Osteoblast (primary cell): ENCODE data around the gene NEU3. TPM values are rescaled to one million over a fixed set of nuclear protein-coding genes. Genes with fewer than 3 reads are reported as not detected.
A peak's percentile ranks its signal among the peaks of the same experiment; 100 is the strongest.

ENCODE experiments used
- DNase-seq: peaks from one replicate; pipeline ENCODE4 v3.0.0; 2011; ENCODE audit warnings: low spot score, mixed read lengths; ENCODE audit not compliant: insufficient read length; ENCODE audit errors: missing footprints
- H2AFZ ChIP-seq: 2 replicates; pipeline ENCODE4 v1.6.0; 2011; ENCODE audit warnings: mild to moderate bottlenecking, low read length
- H3K27ac ChIP-seq: 2 replicates; pipeline ENCODE4 v1.5.1; 2011; ENCODE audit warnings: mild to moderate bottlenecking, low read depth, low read length, moderate library complexity
- H3K27me3 ChIP-seq: 2 replicates; pipeline ENCODE4 v1.6.0; 2012; ENCODE audit warnings: mild to moderate bottlenecking, control low read depth, inconsistent platforms, low read length, moderate library complexity; ENCODE audit not compliant: insufficient read depth
- H3K36me3 ChIP-seq: 2 replicates; pipeline ENCODE4 v1.5.1; 2011; ENCODE audit warnings: mild to moderate bottlenecking, low read length, control low read depth, moderate library complexity; ENCODE audit not compliant: insufficient read depth
- H3K4me1 ChIP-seq: 2 replicates; pipeline ENCODE4 v1.5.1; 2011; ENCODE audit warnings: mild to moderate bottlenecking, low read length, control low read depth, moderate library complexity; ENCODE audit not compliant: insufficient read depth
- H3K4me2 ChIP-seq: 2 replicates; pipeline ENCODE4 v1.6.0; 2011; ENCODE audit warnings: mild to moderate bottlenecking, low read length; ENCODE audit not compliant: insufficient read depth
- H3K4me3 ChIP-seq: fragments of 200-600 bp; sonication (generic); 3 replicates; pipeline ENCODE4 v1.5.1; 2012; ENCODE audit warnings: mild to moderate bottlenecking, low read length, inconsistent platforms; ENCODE audit not compliant: insufficient read depth
- H3K79me2 ChIP-seq: 2 replicates; pipeline ENCODE4 v1.6.0; 2012; ENCODE audit warnings: mild to moderate bottlenecking, low read length, control low read depth, inconsistent platforms; ENCODE audit not compliant: insufficient read depth
- H3K9me3 ChIP-seq: 2 replicates; pipeline ENCODE4 v1.5.1; 2011; ENCODE audit warnings: low read depth, low read length, control low read depth
- H4K20me1 ChIP-seq: 2 replicates; pipeline ENCODE4 v1.6.0; 2012; ENCODE audit warnings: mild to moderate bottlenecking, low read length, control low read depth; ENCODE audit not compliant: insufficient read depth
- total RNA-seq: library from RNA; depleted of rRNA; stranded (reverse); fragments of >200 nt; gene quantifications from 2 replicates; pipeline ENCODE4 v1.2.3, GENCODE V29; 2012
- TF ChIP-seq, protein P1 (sequence below): IDR thresholded peaks from 2 replicates; pipeline ENCODE4 v1.5.1; 2011; ENCODE audit warnings: mild to moderate bottlenecking, low read depth, low read length, moderate library complexity; ENCODE audit errors: extremely low read depth

The NEU3 gene
- total RNA-seq, 1 donor: 6.9 TPM

DNA sequence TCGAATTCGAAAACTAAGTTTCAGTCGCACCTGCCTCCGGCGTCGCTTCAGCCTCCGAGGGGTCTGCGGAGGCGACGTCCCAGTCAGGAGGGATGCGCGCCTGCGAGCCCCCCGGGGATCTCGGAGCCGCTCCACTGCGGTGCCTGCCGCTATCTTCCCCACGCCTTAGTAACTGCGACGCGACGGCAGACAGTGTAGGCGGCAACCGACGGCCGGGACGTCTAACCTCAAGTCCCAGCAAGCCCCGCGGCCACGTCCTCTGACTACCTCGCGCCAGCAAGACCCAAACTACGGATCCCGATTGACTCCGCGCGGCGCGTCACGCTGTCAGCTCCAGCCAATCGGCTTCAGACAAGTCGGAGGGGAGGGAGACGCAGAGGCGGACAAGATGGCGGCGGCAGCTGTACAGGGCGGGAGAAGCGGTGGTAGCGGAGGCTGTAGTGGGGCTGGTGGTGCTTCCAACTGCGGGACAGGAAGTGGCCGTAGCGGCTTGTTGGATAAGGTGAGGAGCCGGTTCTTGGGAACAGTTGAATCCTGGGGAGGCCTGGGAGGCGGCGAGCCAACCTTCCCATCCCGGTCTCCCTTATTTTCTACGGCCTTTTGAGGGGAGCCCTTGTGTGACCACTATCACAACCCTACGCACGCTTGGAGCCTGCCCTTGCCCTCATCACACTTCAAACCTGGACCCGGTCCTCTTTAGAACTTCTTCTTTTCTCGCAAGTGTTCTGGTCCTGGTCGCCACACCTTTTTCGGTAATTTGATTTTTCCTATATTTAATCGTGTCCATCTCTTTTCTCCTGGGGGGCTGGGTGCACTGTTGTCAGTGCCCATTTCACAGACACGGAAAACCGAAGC lies 39.6 kb upstream of the NEU3 start, which contains the start of the genes SPCS2 and XRRA1:
SPCS2 (plus strand) TSS at position 369 of the 855 bp plus-strand sequence; CDS start at position 389, 20 bp downstream.
XRRA1 (minus strand) TSS at position 194 of the 855 bp plus-strand sequence. CDS start 8,213 bp downstream, outside the sequence.
- peak within 1 kb of the TSS; percentile 96 for H3K27ac ChIP-seq
- peaks cover 64% of the 10 kb centered on the region for H3K79me2 ChIP-seq
- DNase-seq: peak; percentile 95
- H3K4me2 ChIP-seq: peak within 1 kb of the TSS; percentile 84
- peak within 1 kb of the TSS; percentile 85 for H3K4me3 ChIP-seq
- no peaks in the 10 kb centered on the region for H3K9me3 ChIP-seq
- H4K20me1 ChIP-seq: peaks cover 35% of the 10 kb centered on the region
- TF ChIP-seq, protein P1, sequence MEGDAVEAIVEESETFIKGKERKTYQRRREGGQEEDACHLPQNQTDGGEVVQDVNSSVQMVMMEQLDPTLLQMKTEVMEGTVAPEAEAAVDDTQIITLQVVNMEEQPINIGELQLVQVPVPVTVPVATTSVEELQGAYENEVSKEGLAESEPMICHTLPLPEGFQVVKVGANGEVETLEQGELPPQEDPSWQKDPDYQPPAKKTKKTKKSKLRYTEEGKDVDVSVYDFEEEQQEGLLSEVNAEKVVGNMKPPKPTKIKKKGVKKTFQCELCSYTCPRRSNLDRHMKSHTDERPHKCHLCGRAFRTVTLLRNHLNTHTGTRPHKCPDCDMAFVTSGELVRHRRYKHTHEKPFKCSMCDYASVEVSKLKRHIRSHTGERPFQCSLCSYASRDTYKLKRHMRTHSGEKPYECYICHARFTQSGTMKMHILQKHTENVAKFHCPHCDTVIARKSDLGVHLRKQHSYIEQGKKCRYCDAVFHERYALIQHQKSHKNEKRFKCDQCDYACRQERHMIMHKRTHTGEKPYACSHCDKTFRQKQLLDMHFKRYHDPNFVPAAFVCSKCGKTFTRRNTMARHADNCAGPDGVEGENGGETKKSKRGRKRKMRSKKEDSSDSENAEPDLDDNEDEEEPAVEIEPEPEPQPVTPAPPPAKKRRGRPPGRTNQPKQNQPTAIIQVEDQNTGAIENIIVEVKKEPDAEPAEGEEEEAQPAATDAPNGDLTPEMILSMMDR: no peak
- peak within 1 kb of the TSS; percentile 95 for H2AFZ ChIP-seq
- H3K36me3 ChIP-seq: peaks cover 2% of the 10 kb centered on the region
- no peaks in the 10 kb centered on the region for H3K27me3 ChIP-seq
- H3K4me1 ChIP-seq: peaks cover 21% of the 10 kb centered on the region

DNA sequence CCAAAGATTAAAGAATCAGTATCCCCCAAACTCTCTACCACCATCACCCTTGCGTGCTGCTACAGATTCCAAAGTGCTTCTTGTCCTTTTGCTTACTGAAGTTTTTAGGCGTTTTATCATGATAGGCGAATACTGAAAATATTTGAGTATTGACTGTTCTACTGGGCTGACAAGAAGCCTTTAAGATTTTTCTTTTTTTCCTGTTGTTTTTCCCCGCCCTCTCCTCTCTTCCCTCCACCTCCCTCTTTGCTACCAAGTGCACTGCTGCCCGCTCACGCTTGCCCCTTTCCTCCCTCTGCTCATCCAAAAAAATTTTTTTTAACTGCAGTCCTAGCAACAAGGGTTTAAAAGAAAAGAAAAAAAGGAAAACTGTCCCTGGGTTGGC lies 39.0 kb upstream of the NEU3 start:
- no peak for DNase-seq
- Histone ChIP-seq H3K27ac (peak overlapping the region; percentile 96), H3K4me3 (peak overlapping the region; percentile 85), H2AFZ (peak overlapping the region; percentile 91), H3K4me2 (peak overlapping the region; percentile 84), H4K20me1 (peaks cover 38% of the 10 kb centered on the region), H3K36me3 (peaks cover 5% of the 10 kb centered on the region), H3K27me3 (no peaks in the 10 kb centered on the region), H3K9me3 (no peaks in the 10 kb centered on the region), H3K79me2 (peaks cover 70% of the 10 kb centered on the region), H3K4me1 (peaks cover 18% of the 10 kb centered on the region)
- TF ChIP-seq, protein P1: no peak

DNA sequence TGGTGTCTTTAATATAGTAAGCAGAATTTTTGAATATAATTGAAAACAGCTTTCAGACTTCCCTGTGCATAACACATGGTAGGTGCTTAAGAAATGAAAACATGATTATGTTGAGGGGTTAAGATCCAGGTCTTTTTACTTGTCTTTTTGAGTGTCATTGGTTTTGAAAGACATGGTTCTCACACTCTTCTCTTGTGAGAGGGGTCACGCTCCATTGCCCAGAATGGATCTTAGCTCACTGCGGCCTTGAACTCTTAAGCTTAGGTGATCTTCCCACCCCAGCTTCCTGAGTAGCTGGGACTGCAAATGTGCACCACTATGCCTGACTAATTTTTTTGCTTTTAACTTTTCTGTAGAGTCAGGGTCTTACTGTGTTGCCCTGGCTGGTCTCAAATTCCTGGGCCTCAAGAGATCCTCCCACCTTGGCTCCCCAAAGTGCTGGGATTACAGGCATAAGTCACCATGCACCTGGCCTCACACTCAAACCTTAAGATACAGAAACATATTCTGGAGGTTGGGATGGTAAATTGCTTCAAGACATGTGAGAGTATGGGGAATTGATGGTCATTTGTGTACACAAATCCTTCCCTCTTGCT lies 38.3 kb upstream of the NEU3 start:
- peak overlapping the region; percentile 96 for H3K27ac ChIP-seq
- H3K9me3 ChIP-seq: no peaks in the 10 kb centered on the region
- peaks cover 9% of the 10 kb centered on the region for H3K36me3 ChIP-seq
- peak overlapping the region; percentile 85 for H3K4me3 ChIP-seq
- H3K27me3 ChIP-seq: no peaks in the 10 kb centered on the region
- peaks cover 18% of the 10 kb centered on the region for H3K4me1 ChIP-seq
- H3K79me2 ChIP-seq: peaks cover 77% of the 10 kb centered on the region
- H3K4me2 ChIP-seq: peak overlapping the region; percentile 84
- H2AFZ ChIP-seq: no peak overlapping the region
- DNase-seq: no peak
- peaks cover 43% of the 10 kb centered on the region for H4K20me1 ChIP-seq
- TF ChIP-seq, protein P1: no peak

DNA sequence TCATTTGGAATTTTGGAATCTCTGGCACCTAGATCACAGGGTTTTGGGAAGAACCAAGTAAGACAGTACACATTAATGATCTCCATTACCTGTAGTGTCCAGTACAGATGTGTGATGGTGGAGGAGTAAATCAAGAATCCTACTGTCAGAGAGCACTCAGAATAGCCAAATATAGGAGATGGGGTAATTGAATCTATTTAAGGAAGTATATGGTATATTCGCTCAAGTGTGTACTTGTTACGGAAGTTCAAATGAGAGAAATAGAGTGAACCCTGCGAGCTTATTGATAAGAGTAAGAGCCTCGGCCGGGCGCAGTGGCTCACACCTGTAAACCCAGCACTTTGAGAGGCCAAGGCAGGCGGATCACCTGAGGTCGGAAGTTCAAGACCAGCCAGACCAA lies 37.5 kb upstream of the NEU3 start:
- H3K27me3 ChIP-seq: no peaks in the 10 kb centered on the region
- H3K27ac ChIP-seq: no peak overlapping the region
- H2AFZ ChIP-seq: no peak overlapping the region
- peak overlapping the region; percentile 84 for H3K4me2 ChIP-seq
- H3K4me1 ChIP-seq: peaks cover 19% of the 10 kb centered on the region
- no peaks in the 10 kb centered on the region for H3K9me3 ChIP-seq
- no peak for DNase-seq
- peaks cover 83% of the 10 kb centered on the region for H3K79me2 ChIP-seq
- H4K20me1 ChIP-seq: peaks cover 47% of the 10 kb centered on the region
- no peak overlapping the region for H3K4me3 ChIP-seq
- TF ChIP-seq, protein P1: no peak
- H3K36me3 ChIP-seq: peaks cover 9% of the 10 kb centered on the region
